Measurements from ENCODE around the gene IST1. TPM values are rescaled to one million over a fixed set of nuclear protein-coding genes. Genes with fewer than 3 reads are reported as not detected.

The IST1 gene
- total RNA-seq, 1 donor from 2014 or later, result 224 TPM

DNA sequence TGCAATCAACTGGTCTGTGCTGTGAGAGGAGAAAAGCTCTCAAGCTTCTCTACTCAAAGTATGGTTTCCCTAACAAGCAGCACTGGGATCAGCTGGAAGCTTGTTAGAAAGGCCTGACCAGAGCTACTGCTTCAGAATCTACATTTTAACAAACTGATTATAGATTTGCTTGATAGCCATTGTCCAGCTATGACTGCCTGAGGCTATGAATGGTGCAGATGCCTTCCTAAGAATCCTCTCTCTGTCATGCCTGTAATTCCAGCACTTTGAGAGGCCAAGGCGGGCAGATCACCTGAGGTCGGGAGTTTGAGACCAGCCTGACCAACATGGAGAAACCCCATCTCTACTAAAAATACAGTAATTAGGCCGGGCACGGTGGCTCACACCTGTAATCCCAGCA is 76.2 kb downstream of the IST1 start:
- H3K27me3 ChIP-seq (ENCODE audit: control insufficient read depth, insufficient read depth, low read length), result no peaks in the 10 kb centered on the region
- no peak overlapping the region for H3K4me3 ChIP-seq (ENCODE audit: low read depth, low read length)
- no peak for DNase-seq (ENCODE audit: low read depth)
- H3K36me3 ChIP-seq (ENCODE audit: control insufficient read depth, insufficient read depth, low read length), result no peaks in the 10 kb centered on the region
- TF ChIP-seq, protein P1, sequence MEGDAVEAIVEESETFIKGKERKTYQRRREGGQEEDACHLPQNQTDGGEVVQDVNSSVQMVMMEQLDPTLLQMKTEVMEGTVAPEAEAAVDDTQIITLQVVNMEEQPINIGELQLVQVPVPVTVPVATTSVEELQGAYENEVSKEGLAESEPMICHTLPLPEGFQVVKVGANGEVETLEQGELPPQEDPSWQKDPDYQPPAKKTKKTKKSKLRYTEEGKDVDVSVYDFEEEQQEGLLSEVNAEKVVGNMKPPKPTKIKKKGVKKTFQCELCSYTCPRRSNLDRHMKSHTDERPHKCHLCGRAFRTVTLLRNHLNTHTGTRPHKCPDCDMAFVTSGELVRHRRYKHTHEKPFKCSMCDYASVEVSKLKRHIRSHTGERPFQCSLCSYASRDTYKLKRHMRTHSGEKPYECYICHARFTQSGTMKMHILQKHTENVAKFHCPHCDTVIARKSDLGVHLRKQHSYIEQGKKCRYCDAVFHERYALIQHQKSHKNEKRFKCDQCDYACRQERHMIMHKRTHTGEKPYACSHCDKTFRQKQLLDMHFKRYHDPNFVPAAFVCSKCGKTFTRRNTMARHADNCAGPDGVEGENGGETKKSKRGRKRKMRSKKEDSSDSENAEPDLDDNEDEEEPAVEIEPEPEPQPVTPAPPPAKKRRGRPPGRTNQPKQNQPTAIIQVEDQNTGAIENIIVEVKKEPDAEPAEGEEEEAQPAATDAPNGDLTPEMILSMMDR (IDR thresholded peaks at IDR 0.05; ENCODE audit: insufficient read depth, low read length, poor library complexity, severe bottlenecking), result no peak

DNA sequence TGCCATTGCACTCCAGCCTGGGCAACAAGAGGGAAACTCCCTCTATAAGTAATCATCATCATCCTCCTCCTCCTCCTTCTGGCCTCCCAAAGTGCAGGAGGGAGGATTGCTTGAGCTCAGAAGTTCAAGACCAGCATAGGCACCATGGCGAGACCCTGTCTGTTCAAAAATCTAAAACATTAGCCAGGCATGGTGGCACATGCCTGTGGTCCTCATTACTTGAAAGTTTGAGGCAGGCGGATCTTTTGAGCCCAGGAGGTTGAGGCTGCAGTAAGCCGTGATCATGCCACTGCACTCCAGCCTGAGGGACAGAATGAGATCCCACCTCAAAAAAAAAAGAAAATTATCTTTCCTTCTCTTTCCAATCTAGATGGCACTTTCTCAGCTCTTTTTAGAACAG is 77.0 kb downstream of the IST1 start:
- no peak for DNase-seq (ENCODE audit: low read depth)
- Histone ChIP-seq H3K27me3 (ENCODE audit: control insufficient read depth, insufficient read depth, low read length) (no peaks in the 10 kb centered on the region), H3K4me3 (ENCODE audit: low read depth, low read length) (no peak overlapping the region), H3K36me3 (ENCODE audit: control insufficient read depth, insufficient read depth, low read length) (no peaks in the 10 kb centered on the region)
- TF ChIP-seq, protein P1 (IDR thresholded peaks at IDR 0.05; ENCODE audit: insufficient read depth, low read length, poor library complexity, severe bottlenecking), result no peak

DNA sequence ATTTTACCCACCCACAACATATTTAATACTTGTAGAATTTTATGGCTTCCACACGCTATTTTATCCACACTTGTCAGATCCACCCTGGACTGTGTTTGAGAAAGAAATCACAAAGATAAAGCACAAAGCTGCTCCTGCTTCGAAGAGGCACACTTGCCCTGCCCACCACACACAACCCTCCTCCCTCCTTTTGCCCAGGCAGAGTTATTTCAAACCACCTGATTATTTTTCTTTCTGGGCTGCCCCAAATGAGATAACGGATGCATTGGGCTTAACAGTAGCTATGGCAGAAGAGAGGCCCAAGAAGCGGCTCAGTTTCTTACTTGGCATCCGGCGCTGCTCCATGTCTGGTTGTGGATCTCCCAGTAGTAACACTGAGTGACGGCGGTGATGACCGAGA is 77.7 kb downstream of the IST1 start:
- no peak for DNase-seq (ENCODE audit: low read depth)
- TF ChIP-seq, protein P1 (IDR thresholded peaks at IDR 0.05; ENCODE audit: insufficient read depth, low read length, poor library complexity, severe bottlenecking), result no peak
- Histone ChIP-seq H3K4me3 (ENCODE audit: low read depth, low read length) (no peak overlapping the region), H3K36me3 (ENCODE audit: control insufficient read depth, insufficient read depth, low read length) (no peaks in the 10 kb centered on the region), H3K27me3 (ENCODE audit: control insufficient read depth, insufficient read depth, low read length) (no peaks in the 10 kb centered on the region)

DNA sequence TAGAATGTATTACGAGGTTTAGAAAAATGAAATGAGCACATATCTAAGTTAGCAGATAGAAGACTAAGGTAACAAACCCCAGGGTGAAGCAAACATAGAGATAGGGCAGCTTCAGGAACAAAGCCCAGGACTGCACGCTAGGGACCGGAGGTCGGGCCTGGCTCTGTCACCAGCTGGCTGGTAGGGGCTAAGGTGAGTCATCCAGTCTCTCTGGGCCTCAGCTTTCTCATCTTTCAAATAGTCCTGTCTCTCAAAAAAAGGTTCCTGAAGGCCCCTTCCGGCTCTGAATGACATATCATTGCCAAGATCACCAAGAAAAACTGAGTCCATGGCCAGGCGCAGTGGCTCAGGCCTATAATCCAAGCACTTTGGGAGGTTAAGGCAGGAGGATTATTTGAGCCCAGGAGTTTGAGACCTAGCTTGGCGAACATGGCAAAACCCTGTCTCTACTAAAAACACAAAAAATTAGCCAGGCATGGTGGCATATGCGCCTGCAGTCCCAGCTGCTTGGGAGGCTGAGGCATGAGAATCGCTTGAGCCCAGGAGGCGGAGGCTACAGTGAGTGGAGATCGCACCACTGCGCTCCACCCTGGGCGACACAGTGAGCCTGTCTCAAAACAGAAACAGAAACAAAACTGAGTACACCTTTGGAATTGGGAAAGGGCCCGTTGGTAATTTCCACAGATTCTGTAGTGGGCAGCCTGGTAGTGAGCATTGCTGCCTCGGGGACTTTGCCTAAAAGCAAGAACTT is 78.9 kb downstream of the IST1 start:
- H3K27me3 ChIP-seq (ENCODE audit: control insufficient read depth, insufficient read depth, low read length), result no peaks in the 10 kb centered on the region
- H3K4me3 ChIP-seq (ENCODE audit: low read depth, low read length), result no peak overlapping the region
- no peaks in the 10 kb centered on the region for H3K36me3 ChIP-seq (ENCODE audit: control insufficient read depth, insufficient read depth, low read length)
- DNase-seq (ENCODE audit: low read depth), result no peak
- TF ChIP-seq, protein P1 (IDR thresholded peaks at IDR 0.05; ENCODE audit: insufficient read depth, low read length, poor library complexity, severe bottlenecking), result no peak

Other genes with a start within 250 kb of the IST1 start
- 7.1 and 7.3 TPM in 2 replicates for gene PHLPP2, start 170.8 kb upstream of the IST1 start, total RNA-seq
- 56.0 and 57.6 TPM in 2 replicates for gene AP1G1, start 86.7 kb upstream of the IST1 start, total RNA-seq
- gene ATXN1L, start 49.6 kb upstream of the IST1 start, total RNA-seq, result 25.7 and 25.9 TPM in 2 replicates
- 10.3 and 13.7 TPM in 2 replicates for gene ZNF821, start 11.3 kb upstream of the IST1 start, total RNA-seq
- gene PKD1L3, start 104.9 kb downstream of the IST1 start, total RNA-seq, result not detected in 2 replicates
- 7.9 and 19.9 TPM in 2 replicates for gene DHODH, start 113.2 kb downstream of the IST1 start, total RNA-seq
- not detected in 2 replicates for gene HP, start 159.0 kb downstream of the IST1 start, total RNA-seq
- gene HPR, start 167.7 kb downstream of the IST1 start, total RNA-seq, result not detected in 2 replicates
- gene TXNL4B, start 198.1 kb downstream of the IST1 start, total RNA-seq, result 9.1 and 11.7 TPM in 2 replicates
- gene DHX38, start 198.3 kb downstream of the IST1 start, total RNA-seq, result 35.4 and 46.0 TPM in 2 replicates

Data from kidney epithelial cell (primary cell).